Parathyroid adenoma (tissue), 2 donors: Measurements from ENCODE around the gene REEP1.

Source experiments
- H2AFZ ChIP-seq: fragments of 300-600 bp; sonication (generic); one replicate; pipeline ENCODE4 v1.7.0; 2017; ENCODE audit warnings: antibody characterized with exemption, mild to moderate bottlenecking
- H3K27ac ChIP-seq: fragments of 300-600 bp; sonication (generic); one replicate; pipeline ENCODE4 v1.7.0; 2017
- H3K27me3 ChIP-seq: fragments of 300-600 bp; sonication (generic); one replicate; pipeline ENCODE4 v1.7.0; 2017; ENCODE audit warnings: low read length; ENCODE audit not compliant: control insufficient read depth, insufficient read depth
- H3K36me3 ChIP-seq: fragments of 300-600 bp; sonication (generic); one replicate; pipeline ENCODE4 v1.7.0; 2017; ENCODE audit warnings: low read length; ENCODE audit not compliant: control insufficient read depth, insufficient read depth
- H3K4me1 ChIP-seq: fragments of 300-600 bp; sonication (generic); one replicate; pipeline ENCODE4 v1.7.0; 2017; ENCODE audit warnings: control low read depth
- H3K4me2 ChIP-seq: fragments of 300-600 bp; sonication (generic); one replicate; pipeline ENCODE4 v1.7.0; 2017; ENCODE audit warnings: low read length
- H3K4me3 ChIP-seq: fragments of 300-600 bp; sonication (generic); one replicate; pipeline ENCODE4 v1.7.0; 2017; ENCODE audit warnings: low read depth, low read length
- H3K79me2 ChIP-seq: fragments of 300-600 bp; sonication (generic); one replicate; pipeline ENCODE4 v1.7.0; 2017; ENCODE audit warnings: control low read depth
- H3K9ac ChIP-seq: fragments of 300-600 bp; sonication (generic); one replicate; pipeline ENCODE4 v1.7.0; 2017; ENCODE audit warnings: mild to moderate bottlenecking
- H3K9me3 ChIP-seq: fragments of 300-600 bp; sonication (generic); one replicate; pipeline ENCODE4 v1.7.0; 2017; ENCODE audit warnings: low read length; ENCODE audit not compliant: control insufficient read depth
- CTCF ChIP-seq: fragments of 300-600 bp; sonication (generic); IDR thresholded peaks from one replicate; pipeline ENCODE4 v1.7.0; 2017; ENCODE audit warnings: antibody characterized with exemption, mild to moderate bottlenecking
- donor health status: primary hyperparathyroidism.

REEP1 gene

GRCh38 chr2:86360776-86361175, 23.4 kb upstream of the REEP1 start:
- Histone ChIP-seq H2AFZ (no peak overlapping the region), H3K4me2 (no peak overlapping the region), H3K4me3 (no peak overlapping the region), H3K9ac (no peak overlapping the region), H3K9me3 (no peaks in the 10 kb centered on the region), H3K27ac (no peak overlapping the region), H3K79me2 (no peaks in the 10 kb centered on the region), H3K4me1 (no peaks in the 10 kb centered on the region), H3K27me3 (no peaks in the 10 kb centered on the region), H3K36me3 (no peaks in the 10 kb centered on the region)
- TF ChIP-seq CTCF: no peak

GRCh38 chr2:86358957-86359356, 21.5 kb upstream of the REEP1 start:
- Histone ChIP-seq H2AFZ (no peak overlapping the region), H3K9ac (no peak overlapping the region), H3K79me2 (no peaks in the 10 kb centered on the region), H3K4me3 (no peak overlapping the region), H3K27me3 (no peaks in the 10 kb centered on the region), H3K9me3 (no peaks in the 10 kb centered on the region), H3K27ac (no peak overlapping the region), H3K36me3 (no peaks in the 10 kb centered on the region), H3K4me1 (no peaks in the 10 kb centered on the region), H3K4me2 (no peak overlapping the region)
- no peak for TF ChIP-seq CTCF

DNA sequence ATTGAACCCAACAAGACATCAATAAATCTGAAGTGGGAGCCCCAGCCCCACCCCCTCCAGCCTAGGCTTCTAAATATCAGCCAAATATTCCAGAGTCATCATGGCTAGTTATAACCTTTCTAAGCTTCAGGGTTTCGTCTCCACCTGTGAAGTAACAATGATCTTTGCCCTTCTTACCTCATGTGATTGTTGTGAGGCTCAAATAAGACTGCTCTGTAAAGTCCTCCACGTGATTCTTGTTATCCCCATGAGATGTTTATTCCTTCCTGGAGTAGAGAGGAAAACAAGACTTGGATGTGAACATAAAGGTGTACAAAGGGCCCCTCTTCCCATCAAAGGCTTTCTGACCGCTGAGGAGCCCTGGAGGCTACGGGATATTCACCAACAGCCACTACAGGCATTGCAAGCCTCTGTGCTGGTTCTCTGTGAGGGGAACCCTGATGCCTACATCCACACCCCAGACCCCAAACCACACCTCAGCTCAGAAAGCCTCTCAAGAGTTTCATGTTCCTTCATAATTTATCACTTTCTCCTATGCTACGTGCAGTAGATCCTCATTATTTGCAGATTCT, 20.1 kb upstream of the REEP1 start:
- Histone ChIP-seq H3K4me1 (no peaks in the 10 kb centered on the region), H3K9me3 (no peaks in the 10 kb centered on the region)

DNA sequence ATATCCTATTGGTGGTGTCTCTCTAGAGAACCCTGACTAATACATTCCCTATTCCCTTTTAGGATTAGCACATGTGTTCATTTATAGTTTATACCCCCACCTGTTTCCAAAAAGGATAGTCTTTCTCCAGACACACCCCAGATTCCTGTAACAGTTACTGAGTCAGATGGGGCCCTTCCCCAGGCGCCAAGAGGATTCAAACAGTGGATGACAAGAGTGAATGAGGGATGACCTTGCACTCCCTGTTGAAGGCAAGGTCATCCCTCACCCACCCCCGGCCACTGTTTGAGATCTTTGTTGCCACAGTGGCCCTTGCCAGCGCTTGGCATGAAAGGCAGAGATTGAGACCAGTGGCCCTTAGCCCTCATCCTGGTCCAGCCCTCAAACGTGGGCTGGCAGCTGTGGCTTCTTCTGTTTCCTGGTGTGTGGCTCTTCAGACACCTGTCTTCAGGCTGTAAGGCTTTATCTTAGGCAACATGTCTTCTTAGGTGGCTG, 15.3 kb upstream of the REEP1 start:
- no peaks in the 10 kb centered on the region for H3K4me1 ChIP-seq
- H3K4me3 ChIP-seq: no peak overlapping the region
- no peaks in the 10 kb centered on the region for H3K9me3 ChIP-seq
- no peak overlapping the region for H3K4me2 ChIP-seq
- H3K79me2 ChIP-seq: no peaks in the 10 kb centered on the region
- no peak overlapping the region for H3K9ac ChIP-seq
- TF ChIP-seq CTCF: no peak
- no peaks in the 10 kb centered on the region for H3K27me3 ChIP-seq
- no peaks in the 10 kb centered on the region for H3K36me3 ChIP-seq
- no peak overlapping the region for H3K27ac ChIP-seq
- no peak overlapping the region for H2AFZ ChIP-seq

More for the DNA sequence above, 20.1 kb upstream of the REEP1 start:
- no peak overlapping the region for H3K4me2 ChIP-seq
- H3K9ac ChIP-seq: no peak overlapping the region
- no peak overlapping the region for H2AFZ ChIP-seq
- TF ChIP-seq CTCF: no peak
- no peaks in the 10 kb centered on the region for H3K79me2 ChIP-seq
- no peaks in the 10 kb centered on the region for H3K36me3 ChIP-seq
- H3K27ac ChIP-seq: no peak overlapping the region
- H3K4me3 ChIP-seq: no peak overlapping the region
- H3K27me3 ChIP-seq: no peaks in the 10 kb centered on the region

- Histone ChIP-seq H2AFZ (no peak overlapping the region), H3K79me2 (no peaks in the 10 kb centered on the region), H3K9ac (no peak overlapping the region), H3K27ac (no peak overlapping the region), H3K4me3 (no peak overlapping the region), H3K27me3 (no peaks in the 10 kb centered on the region), H3K4me1 (no peaks in the 10 kb centered on the region), H3K9me3 (no peaks in the 10 kb centered on the region), H3K36me3 (no peaks in the 10 kb centered on the region), H3K4me2 (no peak overlapping the region)
- TF ChIP-seq CTCF: no peak
Measured at GRCh38 chr2:86352137-86352726, 14.8 kb upstream of the REEP1 start.
